ENCODE measurements around the gene OR6C2.
"Not testable (repeated sequence)": the region's sequence is repeated elsewhere in the genome, so short reads cannot be mapped to it uniquely, and the experiment has no call there.

The OR6C2 gene

GRCh38 chr12:55479136-55479535 is 35.3 kb downstream of the OR6C2 start:
- DNase-seq, result not testable (repeated sequence)

- not testable (repeated sequence) for DNase-seq
These were observed 40.4 kb downstream of the OR6C2 start for GRCh38 chr12:55484284-55484683.

GRCh38 chr12:55492078-55492477 is 48.2 kb downstream of the OR6C2 start, which contains the start of gene OR6C68:
OR6C68 (plus strand) TSS chr12:55492378; CDS start chr12:55492378, 0 bp downstream.
- DNase-seq, result no peak

- no peak for DNase-seq
These were observed 51.6 kb downstream of the OR6C2 start for GRCh38 chr12:55495490-55495889.

- DNase-seq, result no peak
These were observed 55.4 kb downstream of the OR6C2 start for GRCh38 chr12:55499231-55499630.

- DNase-seq, result no peak
These were observed 56.0 kb downstream of the OR6C2 start for GRCh38 chr12:55499810-55500252.

GRCh38 chr12:55501601-55502000 is 57.7 kb downstream of the OR6C2 start:
- no peak for DNase-seq

Measured in activated CD4-positive, alpha-beta T cell treated with anti-CD3 and anti-CD28 coated beads, Interleukin-2, amount 50 U/mL, for 1 hour (primary cell).